HG02678 (cell line): ENCODE results near the gene RPIA.

Experiments
- ATAC-seq: cut with Tn5 transposase; IDR thresholded peaks from one replicate; pipeline ENCODE4 v1.9.1; 2021; ENCODE audit warnings: mild to moderate bottlenecking, moderate library complexity; ENCODE audit not compliant: unreplicated experiment

The RPIA gene

GRCh38 chr2:88683160-88684021, 8.1 kb upstream of the RPIA start:
- no peak for ATAC-seq

GRCh38 chr2:88684519-88684918, 7.0 kb upstream of the RPIA start:
- ATAC-seq: no peak

GRCh38 chr2:88686320-88686719, 5.2 kb upstream of the RPIA start:
- no peak for ATAC-seq

- no peak for ATAC-seq
Measured at GRCh38 chr2:88687384-88687783, 4.1 kb upstream of the RPIA start.

- ATAC-seq: peak; percentile 6
Measured at GRCh38 chr2:88690591-88691338, 708 bp upstream of the RPIA start.

GRCh38 chr2:88692187-88692586, 714 bp downstream of the RPIA start:
- ATAC-seq: no peak

- no peak for ATAC-seq
Measured at GRCh38 chr2:88693911-88694414, 2.5 kb downstream of the RPIA start.

GRCh38 chr2:88696611-88697010, 5.1 kb downstream of the RPIA start:
- no peak for ATAC-seq

GRCh38 chr2:88697370-88698026, 6.0 kb downstream of the RPIA start:
- no peak for ATAC-seq

GRCh38 chr2:88698027-88698413, 6.5 kb downstream of the RPIA start:
- ATAC-seq: no peak

- ATAC-seq: no peak
Measured at GRCh38 chr2:88698498-88699233, 7.2 kb downstream of the RPIA start.

- ATAC-seq: no peak
Measured at GRCh38 chr2:88707003-88707402, 15.5 kb downstream of the RPIA start.

- ATAC-seq: no peak
Measured at GRCh38 chr2:88709181-88709631, 17.7 kb downstream of the RPIA start.

GRCh38 chr2:88711289-88711688, 19.8 kb downstream of the RPIA start:
- ATAC-seq: no peak

GRCh38 chr2:88711897-88712296, 20.4 kb downstream of the RPIA start:
- no peak for ATAC-seq

- no peak for ATAC-seq
Measured at GRCh38 chr2:88713408-88713807, 21.9 kb downstream of the RPIA start.

GRCh38 chr2:88714667-88715066, 23.2 kb downstream of the RPIA start:
- no peak for ATAC-seq

- no peak for ATAC-seq
Measured at GRCh38 chr2:88720399-88720798, 28.9 kb downstream of the RPIA start.

- no peak for ATAC-seq
Measured at GRCh38 chr2:88721268-88721667, 29.8 kb downstream of the RPIA start.

- no peak for ATAC-seq
Measured at GRCh38 chr2:88724643-88725332, 33.3 kb downstream of the RPIA start.
